GM12872 (cell line): ENCODE results near the gene CYSRT1.

Experiments used
- TF ChIP-seq, protein P1 (sequence below): IDR thresholded peaks from 3 replicates; pipeline ENCODE4 v1.5.1; 2011; ENCODE audit warnings: low read depth, mild to moderate bottlenecking, low read length, moderate library complexity; ENCODE audit not compliant: insufficient read depth

CYSRT1 gene

DNA sequence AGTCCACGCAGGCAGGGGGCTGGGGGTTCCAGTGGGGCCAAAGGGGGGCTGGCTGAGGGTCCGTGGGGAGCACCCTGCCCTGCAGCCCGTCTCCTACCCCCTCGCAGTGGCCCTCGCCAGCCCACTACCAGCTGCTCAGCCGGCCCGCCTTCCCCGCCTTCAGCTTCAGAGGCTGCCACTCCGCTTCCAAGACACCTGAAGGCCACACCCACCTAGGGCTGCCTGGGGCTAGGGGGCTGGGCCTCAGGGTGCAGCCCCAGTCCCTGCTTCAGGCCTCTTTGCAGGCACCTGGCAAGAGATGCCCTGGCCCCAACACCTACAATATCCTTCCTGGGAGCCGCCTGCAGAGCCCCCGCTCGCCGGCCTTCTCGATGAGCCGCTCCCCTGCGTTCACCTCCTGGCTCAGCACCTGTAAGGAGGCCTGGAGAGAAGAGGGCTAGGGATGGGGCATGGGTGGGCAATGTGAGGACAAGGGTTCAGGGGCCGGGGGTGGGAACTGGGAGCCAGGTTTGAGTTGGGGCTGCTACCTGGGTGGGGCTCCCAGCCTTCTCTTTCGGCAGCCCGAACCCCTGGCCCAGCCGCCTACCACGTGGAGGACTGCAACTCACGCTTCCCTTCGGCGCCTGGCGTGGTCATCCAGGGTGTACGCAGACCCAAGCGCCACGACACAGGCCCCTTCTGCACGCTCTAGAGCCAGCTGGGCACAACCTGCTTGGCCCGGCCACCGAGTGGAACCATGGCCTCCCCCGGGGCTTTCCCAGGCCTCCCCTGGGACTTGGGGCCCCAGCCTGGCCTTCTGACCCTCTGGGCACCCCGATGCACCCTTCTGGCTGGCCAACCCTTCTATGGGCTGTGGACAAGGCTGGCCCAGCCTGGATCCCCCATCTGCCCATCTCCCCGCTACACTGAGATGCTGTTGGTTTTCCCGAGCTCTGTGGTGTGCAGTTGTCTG lies 27.9 kb downstream of the CYSRT1 start:
- TF ChIP-seq, protein P1, sequence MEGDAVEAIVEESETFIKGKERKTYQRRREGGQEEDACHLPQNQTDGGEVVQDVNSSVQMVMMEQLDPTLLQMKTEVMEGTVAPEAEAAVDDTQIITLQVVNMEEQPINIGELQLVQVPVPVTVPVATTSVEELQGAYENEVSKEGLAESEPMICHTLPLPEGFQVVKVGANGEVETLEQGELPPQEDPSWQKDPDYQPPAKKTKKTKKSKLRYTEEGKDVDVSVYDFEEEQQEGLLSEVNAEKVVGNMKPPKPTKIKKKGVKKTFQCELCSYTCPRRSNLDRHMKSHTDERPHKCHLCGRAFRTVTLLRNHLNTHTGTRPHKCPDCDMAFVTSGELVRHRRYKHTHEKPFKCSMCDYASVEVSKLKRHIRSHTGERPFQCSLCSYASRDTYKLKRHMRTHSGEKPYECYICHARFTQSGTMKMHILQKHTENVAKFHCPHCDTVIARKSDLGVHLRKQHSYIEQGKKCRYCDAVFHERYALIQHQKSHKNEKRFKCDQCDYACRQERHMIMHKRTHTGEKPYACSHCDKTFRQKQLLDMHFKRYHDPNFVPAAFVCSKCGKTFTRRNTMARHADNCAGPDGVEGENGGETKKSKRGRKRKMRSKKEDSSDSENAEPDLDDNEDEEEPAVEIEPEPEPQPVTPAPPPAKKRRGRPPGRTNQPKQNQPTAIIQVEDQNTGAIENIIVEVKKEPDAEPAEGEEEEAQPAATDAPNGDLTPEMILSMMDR: no peak

DNA sequence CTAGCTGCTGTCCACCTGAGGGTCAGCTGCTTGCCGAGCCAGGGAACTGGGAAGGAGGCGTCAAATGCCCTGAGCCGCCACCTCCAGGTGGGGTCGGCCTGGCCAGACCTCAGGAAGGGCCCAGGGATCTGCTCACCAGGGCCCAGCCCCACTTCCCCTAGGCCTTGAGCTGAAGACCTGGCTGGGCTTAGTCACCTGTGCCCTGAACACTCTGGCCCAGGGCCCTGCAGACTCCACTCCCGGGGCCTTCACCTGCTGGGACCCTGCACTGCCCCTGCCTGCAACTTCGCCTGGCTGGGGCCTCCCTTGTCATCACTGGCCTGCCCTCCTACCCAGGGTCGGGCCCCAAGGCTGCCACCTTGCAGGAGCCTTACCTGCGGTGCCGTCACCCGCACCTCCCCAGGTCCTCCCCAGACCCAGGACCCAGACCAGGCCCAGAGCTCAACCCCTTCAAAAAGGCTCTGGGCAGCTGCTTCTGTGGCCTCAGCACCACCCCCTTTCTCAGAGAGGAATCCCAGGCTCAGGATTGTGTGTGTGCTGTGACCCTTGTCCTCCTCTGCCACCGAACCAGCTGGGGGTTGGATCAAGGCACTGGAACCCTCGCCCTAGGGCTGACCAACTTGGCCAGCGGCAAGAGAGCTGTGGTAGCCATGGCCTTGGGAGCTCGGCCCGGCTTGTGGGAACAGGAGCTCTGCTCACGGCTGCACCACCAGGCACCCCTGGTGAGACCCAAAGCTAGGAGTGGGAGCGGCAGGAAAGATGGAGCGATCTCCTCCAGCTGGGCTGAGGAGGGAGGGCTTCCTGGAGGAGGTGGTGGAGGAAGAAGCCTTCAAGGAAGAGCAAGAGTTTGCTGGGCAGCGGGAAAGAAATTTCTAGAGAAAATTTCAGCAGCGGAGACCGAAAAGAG lies 29.0 kb downstream of the CYSRT1 start:
- TF ChIP-seq, protein P1: no peak

DNA sequence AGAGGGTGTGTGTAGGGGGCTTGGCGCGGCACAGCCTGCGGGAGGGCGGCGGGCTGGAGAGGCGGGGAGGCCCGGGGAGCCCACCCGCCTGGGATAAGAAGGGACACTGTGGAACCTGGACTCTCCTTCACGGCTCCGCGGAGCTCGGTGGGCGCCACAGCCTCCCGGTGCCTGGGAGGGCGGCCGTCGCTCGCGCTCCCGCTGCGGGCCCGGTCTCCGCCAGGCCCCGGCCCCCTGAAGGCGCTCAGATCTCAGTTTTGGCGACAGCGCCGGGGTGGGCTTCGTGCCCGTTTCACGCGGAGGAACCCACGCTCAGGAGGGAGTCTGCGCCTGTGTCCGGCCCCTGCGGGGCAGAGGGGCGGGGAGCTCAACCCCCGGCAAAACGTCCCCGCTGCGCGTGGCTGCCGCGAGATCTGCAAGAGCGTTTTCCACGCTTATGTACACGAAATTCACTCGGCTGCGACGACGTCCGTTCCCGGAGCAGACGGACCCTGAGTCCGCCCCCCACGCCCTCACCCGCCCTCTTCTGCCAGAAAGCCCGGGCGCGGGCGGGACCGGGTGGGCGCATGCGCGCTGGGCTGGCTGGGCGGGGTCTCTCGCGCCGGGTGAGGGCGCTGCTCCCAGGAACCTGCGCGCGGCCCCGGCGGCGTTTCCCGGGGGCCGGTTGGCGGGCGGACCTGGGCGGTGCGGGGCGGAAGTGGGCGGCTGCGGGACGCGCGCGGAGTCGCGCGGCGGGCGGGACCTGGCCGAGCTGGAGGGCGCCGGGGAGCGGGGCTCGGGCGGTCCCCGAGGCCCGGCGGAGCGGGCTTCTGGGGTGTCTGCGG lies 29.9 kb downstream of the CYSRT1 start, which contains the start of gene NELFB:
NELFB (plus strand) TSS at position 704 of the 824 bp plus-strand sequence.
- TF ChIP-seq, protein P1: no peak

DNA sequence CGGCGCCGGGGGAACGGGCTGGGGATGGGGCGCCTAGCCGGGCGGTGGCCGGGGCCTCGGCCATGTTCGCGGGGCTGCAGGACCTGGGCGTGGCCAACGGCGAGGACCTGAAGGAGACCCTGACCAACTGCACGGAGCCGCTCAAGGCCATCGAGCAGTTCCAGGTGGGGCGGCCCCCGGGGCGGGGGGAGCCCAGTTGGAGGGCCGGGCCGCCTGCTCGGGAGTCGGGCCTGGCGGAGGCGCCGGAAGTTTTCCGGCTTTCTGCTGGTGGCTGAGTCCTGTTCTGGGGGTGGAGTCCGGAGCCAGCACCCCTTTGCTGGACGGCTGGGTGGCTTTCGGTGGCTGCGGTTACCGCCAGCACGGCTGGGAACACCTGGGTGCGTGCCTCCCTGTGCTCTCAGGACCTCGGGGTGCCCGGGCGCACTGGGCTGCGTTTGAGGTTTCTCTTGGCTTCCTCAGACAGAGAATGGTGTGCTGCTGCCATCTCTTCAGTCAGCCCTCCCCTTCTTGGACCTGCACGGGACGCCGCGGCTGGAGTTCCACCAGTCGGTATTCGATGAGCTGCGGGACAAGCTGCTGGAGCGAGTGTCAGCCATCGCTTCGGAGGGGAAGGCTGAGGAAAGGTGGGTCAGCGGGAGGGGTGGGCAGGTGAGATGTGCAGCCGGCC lies 30.6 kb downstream of the CYSRT1 start:
- TF ChIP-seq, protein P1: no peak

DNA sequence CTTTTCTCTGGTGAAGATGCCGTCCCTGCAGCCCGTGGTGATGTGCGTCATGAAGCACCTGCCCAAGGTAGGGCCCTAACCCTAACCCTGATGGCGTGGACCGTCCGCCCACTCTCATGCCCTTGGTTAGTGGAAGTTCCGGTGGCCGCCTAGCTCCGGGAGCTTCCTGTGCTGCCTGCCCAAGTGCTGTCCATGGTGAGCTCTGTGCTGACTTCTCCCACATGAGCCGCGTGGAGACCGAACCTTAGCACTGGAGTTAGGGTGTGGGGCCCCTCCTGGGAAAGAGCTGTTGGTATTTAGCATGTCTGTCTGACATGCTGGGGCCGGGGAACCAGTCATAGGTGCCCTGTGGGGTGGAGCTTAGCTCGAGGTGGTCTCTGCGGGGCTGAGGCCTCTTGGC lies 31.4 kb downstream of the CYSRT1 start:
- TF ChIP-seq, protein P1: no peak

DNA sequence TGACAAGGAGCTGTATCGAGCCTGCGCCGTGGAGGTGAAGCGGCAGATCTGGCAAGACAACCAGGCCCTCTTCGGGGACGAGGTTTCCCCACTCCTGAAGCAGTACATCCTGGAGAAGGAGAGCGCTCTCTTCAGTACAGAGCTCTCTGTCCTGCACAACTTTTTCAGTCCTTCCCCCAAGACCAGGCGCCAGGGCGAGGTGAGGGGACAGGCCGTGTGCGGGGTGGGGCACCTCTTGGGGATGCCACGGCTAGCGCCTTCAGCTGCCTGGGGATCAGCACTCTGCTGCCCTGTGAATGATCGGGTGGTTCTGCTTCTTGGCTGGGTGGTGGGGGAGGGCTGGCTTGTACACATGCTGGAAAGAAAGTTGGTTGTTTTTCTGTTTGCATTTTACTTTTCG lies 31.9 kb downstream of the CYSRT1 start:
- TF ChIP-seq, protein P1: no peak
